ENCODE measurements around the gene NUP88.

DNA sequence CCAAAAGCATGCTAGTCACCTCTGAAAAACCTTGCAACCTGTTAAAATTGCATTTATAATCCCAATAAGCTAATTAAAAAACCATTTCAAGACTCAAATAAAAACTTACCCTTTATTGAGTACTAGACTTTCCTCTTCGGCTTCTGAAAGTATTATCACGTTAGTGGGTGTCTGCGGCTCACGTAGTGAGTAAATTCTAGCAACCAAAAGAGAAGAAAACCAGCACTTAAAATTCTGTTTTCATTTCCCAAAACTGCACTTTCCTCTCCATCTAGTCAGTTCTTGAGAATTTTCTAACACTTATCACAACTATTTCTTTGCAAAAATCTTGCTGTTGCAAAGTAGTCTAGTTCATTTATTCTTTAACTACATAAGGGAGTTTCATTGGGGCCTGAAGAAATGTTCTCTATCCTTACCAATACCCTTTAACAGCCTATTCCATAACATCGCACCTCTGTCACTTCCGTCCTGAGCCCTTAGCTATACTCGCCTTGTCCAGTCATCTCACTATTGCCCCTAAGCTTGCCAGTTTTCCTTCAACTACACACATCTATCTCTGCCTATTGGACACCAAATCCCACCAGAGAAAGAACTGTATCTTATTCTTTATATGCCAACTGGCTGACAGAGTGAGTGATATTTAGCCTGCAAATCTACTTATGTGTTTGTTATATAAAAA lies 8.7 kb downstream of the NUP88 start:
- TF ChIP-seq, protein P1, sequence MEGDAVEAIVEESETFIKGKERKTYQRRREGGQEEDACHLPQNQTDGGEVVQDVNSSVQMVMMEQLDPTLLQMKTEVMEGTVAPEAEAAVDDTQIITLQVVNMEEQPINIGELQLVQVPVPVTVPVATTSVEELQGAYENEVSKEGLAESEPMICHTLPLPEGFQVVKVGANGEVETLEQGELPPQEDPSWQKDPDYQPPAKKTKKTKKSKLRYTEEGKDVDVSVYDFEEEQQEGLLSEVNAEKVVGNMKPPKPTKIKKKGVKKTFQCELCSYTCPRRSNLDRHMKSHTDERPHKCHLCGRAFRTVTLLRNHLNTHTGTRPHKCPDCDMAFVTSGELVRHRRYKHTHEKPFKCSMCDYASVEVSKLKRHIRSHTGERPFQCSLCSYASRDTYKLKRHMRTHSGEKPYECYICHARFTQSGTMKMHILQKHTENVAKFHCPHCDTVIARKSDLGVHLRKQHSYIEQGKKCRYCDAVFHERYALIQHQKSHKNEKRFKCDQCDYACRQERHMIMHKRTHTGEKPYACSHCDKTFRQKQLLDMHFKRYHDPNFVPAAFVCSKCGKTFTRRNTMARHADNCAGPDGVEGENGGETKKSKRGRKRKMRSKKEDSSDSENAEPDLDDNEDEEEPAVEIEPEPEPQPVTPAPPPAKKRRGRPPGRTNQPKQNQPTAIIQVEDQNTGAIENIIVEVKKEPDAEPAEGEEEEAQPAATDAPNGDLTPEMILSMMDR (conservative IDR thresholded peaks at IDR 0.05 in 1 of 2, IDR thresholded peaks at IDR 0.05 in 1 of 2; ENCODE audit: extremely low read depth in 1 of 2, insufficient read depth in 1 of 2, low read depth in 1 of 2, low read length in 2 of 2): no peak
- TF ChIP-seq EZH2 (IDR thresholded peaks at IDR 0.05; ENCODE audit: borderline replicate concordance, low read length): no peak
